HG03439 (cell line): ENCODE measurements around the gene MMP13.
A peak's percentile ranks its signal among the peaks of the same experiment; 100 is the strongest.

Source experiments
- ATAC-seq: cut with Tn5 transposase; IDR thresholded peaks from one replicate; pipeline ENCODE4 v1.9.1; 2021; ENCODE audit warnings: mild to moderate bottlenecking, moderate library complexity; ENCODE audit not compliant: unreplicated experiment

Gene MMP13

GRCh38 chr11:102936864-102937509, 18.5 kb downstream of the MMP13 start:
- no peak for ATAC-seq

- ATAC-seq, result no peak
These were observed 20.0 kb downstream of the MMP13 start for GRCh38 chr11:102935514-102935913.

GRCh38 chr11:102934735-102935134, 20.8 kb downstream of the MMP13 start:
- no peak for ATAC-seq

- no peak for ATAC-seq
These were observed 21.9 kb downstream of the MMP13 start for GRCh38 chr11:102933627-102934026.

- no peak for ATAC-seq
These were observed 22.9 kb downstream of the MMP13 start for GRCh38 chr11:102932678-102933077.

GRCh38 chr11:102930451-102930850, 25.1 kb downstream of the MMP13 start:
- ATAC-seq, result no peak

- no peak for ATAC-seq
These were observed 25.6 kb downstream of the MMP13 start for GRCh38 chr11:102929972-102930371.

- ATAC-seq, result no peak
These were observed 26.4 kb downstream of the MMP13 start for GRCh38 chr11:102929166-102929565.

GRCh38 chr11:102928247-102928646, 27.3 kb downstream of the MMP13 start:
- ATAC-seq, result no peak

- ATAC-seq, result no peak
These were observed 27.9 kb downstream of the MMP13 start for GRCh38 chr11:102927624-102927990.

- no peak for ATAC-seq
These were observed 28.4 kb downstream of the MMP13 start for GRCh38 chr11:102926961-102927623.

- no peak for ATAC-seq
These were observed 29.0 kb downstream of the MMP13 start for GRCh38 chr11:102926517-102926916.

- no peak for ATAC-seq
These were observed 29.5 kb downstream of the MMP13 start for GRCh38 chr11:102925988-102926387.

- ATAC-seq, result no peak
These were observed 30.6 kb downstream of the MMP13 start for GRCh38 chr11:102924851-102925380.

- ATAC-seq, result no peak
These were observed 33.8 kb downstream of the MMP13 start for GRCh38 chr11:102921587-102922220.

- no peak for ATAC-seq
These were observed 35.3 kb downstream of the MMP13 start for GRCh38 chr11:102920118-102920684.

- ATAC-seq, result no peak
These were observed 40.5 kb downstream of the MMP13 start for GRCh38 chr11:102915044-102915375.

- peak; percentile 56 for ATAC-seq
These were observed 41.1 kb downstream of the MMP13 start for GRCh38 chr11:102914238-102915043.

- no peak for ATAC-seq
These were observed 43.1 kb downstream of the MMP13 start for GRCh38 chr11:102912482-102912830.

GRCh38 chr11:102911758-102912481, 43.6 kb downstream of the MMP13 start:
- no peak for ATAC-seq
